ENCODE results near the gene ARFGAP3. TPM values are rescaled to one million over a fixed set of nuclear protein-coding genes. Genes with fewer than 3 reads are reported as not detected.
"Not testable (repeated sequence)": the region's sequence is repeated elsewhere in the genome, so short reads cannot be mapped to it uniquely, and the experiment has no call there.

ARFGAP3 gene
- polyA plus RNA-seq, 1 of the 3 experiments (the other 2 are of a cell fraction): 12.6 TPM

GRCh38 chr22:42752230-42752746 is 104.8 kb downstream of the ARFGAP3 start:
- TF ChIP-seq SMC3 (IDR thresholded peaks at IDR 0.05; ENCODE audit: low read depth, low read length) (no peak), MXI1 (IDR thresholded peaks at IDR 0.05; ENCODE audit: low read depth, low read length) (no peak), EZH2phosphoT487 (IDR thresholded peaks at IDR 0.05; ENCODE audit: borderline replicate concordance, low read depth) (no peak), FOSL2 (IDR thresholded peaks at IDR 0.05; ENCODE audit: borderline replicate concordance, low read depth) (no peak), FOXM1 (IDR thresholded peaks at IDR 0.05; ENCODE audit: low read depth) (no peak), IRF3 (IDR thresholded peaks at IDR 0.05; ENCODE audit: low read depth, low read length) (no peak)
- Histone ChIP-seq H3K4me3 (ENCODE audit: low read depth in 2 of 2, low read length in 1 of 2) (no peak overlapping the region), H3K4me2 (no peak overlapping the region), H3F3A (replicated peaks; ENCODE audit: insufficient read depth) (no peaks in the 10 kb centered on the region), H4K20me1 (ENCODE audit: insufficient read depth) (no peaks in the 10 kb centered on the region), H3K9ac (no peak overlapping the region), H3K27me3 (ENCODE audit: insufficient read depth) (no peaks in the 10 kb centered on the region), H3K36me3 (replicated peaks in 1 of 2; ENCODE audit: control insufficient read depth in 1 of 2, insufficient read depth in 2 of 2, low read length in 1 of 2) (no peaks in the 10 kb centered on the region), H3K9me2 (no peaks in the 10 kb centered on the region), H3K79me2 (ENCODE audit: insufficient read depth) (no peaks in the 10 kb centered on the region), H3K27ac (ENCODE audit: low read depth in 2 of 2, low read length in 1 of 2) (no peak overlapping the region), H3K4me1 (ENCODE audit: control insufficient read depth in 1 of 2, insufficient read depth in 2 of 2, low read depth in 1 of 2, low read length in 1 of 2) (peaks cover 0 to 5% of the 10 kb centered on the region in 2 experiments; a peak in 1 of 4 replicates), H2AFZ (ENCODE audit: low read depth) (no peak overlapping the region), H3K9me3 (no peaks in the 10 kb centered on the region)
- 58% methylated on average over 4 of the region's 12 CpGs for WGBS (ENCODE audit: low lambda C conversion rate)
- ChIA-PET CTCF (interaction anchor here (0.9 kb wide), 1 partner anchor 13 kb away, joined by 3 read pairs; no protein-coding TSS in a partner anchor), POLR2A (no interaction called here)
- peak; percentile 32 for DNase-seq

- 93% methylated on average over 2 of the region's 28 CpGs for WGBS (ENCODE audit: low lambda C conversion rate)
- H3K4me1 ChIP-seq (ENCODE audit: control insufficient read depth in 1 of 2, insufficient read depth in 2 of 2, low read depth in 1 of 2, low read length in 1 of 2); H3K9me2 ChIP-seq; H3K4me2 ChIP-seq; H3K9ac ChIP-seq; H3K27me3 ChIP-seq (ENCODE audit: insufficient read depth); H3K9me3 ChIP-seq; H3K79me2 ChIP-seq (ENCODE audit: insufficient read depth); H4K20me1 ChIP-seq (ENCODE audit: insufficient read depth); DNase-seq; H3F3A ChIP-seq (replicated peaks; ENCODE audit: insufficient read depth); H2AFZ ChIP-seq (ENCODE audit: low read depth); H3K36me3 ChIP-seq (replicated peaks in 1 of 2; ENCODE audit: control insufficient read depth in 1 of 2, insufficient read depth in 2 of 2, low read length in 1 of 2); H3K27ac ChIP-seq (ENCODE audit: low read depth in 2 of 2, low read length in 1 of 2); POLR2A ChIA-PET; CTCF ChIA-PET; H3K4me3 ChIP-seq (ENCODE audit: low read depth in 2 of 2, low read length in 1 of 2): not testable (repeated sequence)
Measured at GRCh38 chr22:42750421-42750820, 106.7 kb downstream of the ARFGAP3 start.

GRCh38 chr22:42747701-42748513 is 109.2 kb downstream of the ARFGAP3 start:
- H3K4me1 ChIP-seq (ENCODE audit: control insufficient read depth in 1 of 2, insufficient read depth in 2 of 2, low read depth in 1 of 2, low read length in 1 of 2): peaks cover 0 to 5% of the 10 kb centered on the region in 2 experiments; a peak in 1 of 4 replicates
- no peaks in the 10 kb centered on the region for H3K79me2 ChIP-seq (ENCODE audit: insufficient read depth)
- ChIA-PET POLR2A (no interaction called here), CTCF (interaction anchor here (1.3 kb wide), 1 partner anchor 33 kb away, joined by 3 read pairs; no protein-coding TSS in a partner anchor)
- no peaks in the 10 kb centered on the region for H3K9me3 ChIP-seq
- DNase-seq: no peak
- no peaks in the 10 kb centered on the region for H3K9me2 ChIP-seq
- H2AFZ ChIP-seq (ENCODE audit: low read depth): peak overlapping the region; percentile 56; the same call in 1 of the 2 replicates
- TF ChIP-seq JUND (IDR thresholded peaks at IDR 0.05) (0 out of 2 replicates have a peak, but pooled peaks have one; percentile 4), TCF12 (IDR thresholded peaks at IDR 0.05) (peak; percentile 16; the same call in 1 of the 2 replicates), FOSL2 (IDR thresholded peaks at IDR 0.05; ENCODE audit: borderline replicate concordance, low read depth) (0 out of 2 replicates have a peak, but pooled peaks have one; percentile 4), MEF2A (IDR thresholded peaks at IDR 0.05; ENCODE audit: borderline replicate concordance, low read depth) (no peak), SMC3 (IDR thresholded peaks at IDR 0.05; ENCODE audit: low read depth, low read length) (no peak), MXI1 (IDR thresholded peaks at IDR 0.05; ENCODE audit: low read depth, low read length) (no peak)
- peak overlapping the region; percentile 41; the same call in 1 of the 2 replicates for H3K9ac ChIP-seq
- no peaks in the 10 kb centered on the region for H3F3A ChIP-seq (replicated peaks; ENCODE audit: insufficient read depth)
- peak overlapping the region in 1 of 2 experiments; percentile 82; a peak in 2 of 4 replicates for H3K27ac ChIP-seq (ENCODE audit: low read depth in 2 of 2, low read length in 1 of 2)
- no peak overlapping the region for H3K4me3 ChIP-seq (ENCODE audit: low read depth in 2 of 2, low read length in 1 of 2)
- H3K36me3 ChIP-seq (replicated peaks in 1 of 2; ENCODE audit: control insufficient read depth in 1 of 2, insufficient read depth in 2 of 2, low read length in 1 of 2): no peaks in the 10 kb centered on the region
- 57% methylated on average over 12 of the region's 14 CpGs for WGBS (ENCODE audit: low lambda C conversion rate)
- H3K4me2 ChIP-seq: no peak overlapping the region
- no peaks in the 10 kb centered on the region for H3K27me3 ChIP-seq (ENCODE audit: insufficient read depth)
- H4K20me1 ChIP-seq (ENCODE audit: insufficient read depth): no peaks in the 10 kb centered on the region

Small RNA genes lying within 50 kb of the gene (small RNA-seq; reads per million reads assigned to genes)
- 0 reads per million in 7 experiments for gene RF00019

Other genes with a start within 250 kb of the ARFGAP3 start
- 18.8 and 21.6 TPM in 2 replicates for gene POLDIP3, start 242.4 kb downstream of the ARFGAP3 start, polyA plus RNA-seq (2012; rRNA removed)
- gene ATP5MGL, start 216.7 kb downstream of the ARFGAP3 start, polyA plus RNA-seq (2012; rRNA removed): not detected in 2 replicates
- gene CYB5R3, start 207.9 kb downstream of the ARFGAP3 start, polyA plus RNA-seq (2012; rRNA removed): 86.8 and 106 TPM in 2 replicates
- gene A4GALT, start 136.4 kb downstream of the ARFGAP3 start, polyA plus RNA-seq (2012; rRNA removed): 5.2 and 9.5 TPM in 2 replicates
- gene PACSIN2, start 157.9 kb upstream of the ARFGAP3 start, polyA plus RNA-seq (2012; rRNA removed): 60.5 and 63.1 TPM in 2 replicates
- 14.0 and 14.3 TPM in 2 replicates for gene TTLL1, start 232.1 kb upstream of the ARFGAP3 start, polyA plus RNA-seq (2012; rRNA removed)

Measured in SK-N-SH (cell line).